GM12865 (cell line): Measurements from ENCODE around the gene PLOD2.

Source experiments
- DNase-seq: peaks from one replicate; pipeline ENCODE4 v3.0.0; 2010; ENCODE audit warnings: low read depth
- H3K4me3 ChIP-seq: 2 replicates; pipeline ENCODE4 v1.5.1; 2011; ENCODE audit warnings: mild to moderate bottlenecking, low read depth, low read length, control low read depth
- CTCF ChIP-seq: IDR thresholded peaks from 2 replicates; pipeline ENCODE4 v1.5.1; 2011; ENCODE audit warnings: low read length, control low read depth, low read depth, inconsistent platforms; ENCODE audit not compliant: insufficient read depth; ENCODE audit errors: missing control alignments

PLOD2 gene

GRCh38 chr3:146093896-146094295 lies 67.1 kb downstream of the PLOD2 start:
- H3K4me3 ChIP-seq = no peak overlapping the region
- no peak for TF ChIP-seq CTCF
- no peak for DNase-seq

GRCh38 chr3:146092230-146092629 lies 68.8 kb downstream of the PLOD2 start:
- DNase-seq = no peak
- no peak for TF ChIP-seq CTCF
- no peak overlapping the region for H3K4me3 ChIP-seq

GRCh38 chr3:146091397-146091796 lies 69.6 kb downstream of the PLOD2 start:
- DNase-seq = no peak
- TF ChIP-seq CTCF = no peak
- H3K4me3 ChIP-seq = no peak overlapping the region

- no peak overlapping the region for H3K4me3 ChIP-seq
- TF ChIP-seq CTCF = no peak
- no peak for DNase-seq
Measured at GRCh38 chr3:146090521-146090920, 70.5 kb downstream of the PLOD2 start.

- DNase-seq = no peak
- no peak overlapping the region for H3K4me3 ChIP-seq
- no peak for TF ChIP-seq CTCF
Measured at GRCh38 chr3:146088840-146089239, 72.1 kb downstream of the PLOD2 start.

- no peak for DNase-seq
Measured at GRCh38 chr3:146087116-146087515, 73.9 kb downstream of the PLOD2 start.

GRCh38 chr3:146086211-146086610 lies 74.8 kb downstream of the PLOD2 start:
- no peak for DNase-seq
- no peak for TF ChIP-seq CTCF
- no peak overlapping the region for H3K4me3 ChIP-seq

More at GRCh38 chr3:146087116-146087515, 73.9 kb downstream of the PLOD2 start:
- no peak overlapping the region for H3K4me3 ChIP-seq
- no peak for TF ChIP-seq CTCF
